HepG2 (cell line): ENCODE results near the gene PAX7. TPM values are rescaled to one million over a fixed set of nuclear protein-coding genes. Genes with fewer than 3 reads are reported as not detected.

Source experiments
- ATAC-seq: fragments of 200-7000 bp; cut with Tn5 transposase; 3 replicates; pipeline ENCODE4 v1.9.1; 2020; ENCODE audit warnings: mild to moderate bottlenecking, moderate library complexity
- BruUV-seq: library from RNA; stranded (reverse); fragments of 400-500 nt; replicated peaks from 2 replicates; lab custom pipeline; 2021; lab: Mats Ljungman, UMichigan
- CTCF ChIA-PET: fragments of 300-600 bp; formaldehyde crosslinking; extraction: SDS; loops from one replicate; lab custom pipeline; 2021; ENCODE audit warnings: low total read pairs, inconsistent platforms, low intra/inter-chr PET ratio; lab: Yijun Ruan, JAX
- POLR2A ChIA-PET: fragments of 350-600 bp; sonication (Branson Sonifier 250); formaldehyde crosslinking; loops from one replicate; lab custom pipeline; 2020; ENCODE audit warnings: antibody characterized with exemption, inconsistent platforms; lab: Yijun Ruan, JAX
- DNase-seq: peaks from one replicate; pipeline ENCODE4 v3.0.0-alpha.2; 2015; ENCODE audit warnings: low spot score
- FAIRE-seq: peaks from 3 replicates; lab custom pipeline; 2011; peaks lifted over from hg19 to GRCh38; lab: Jason Lieb, UNC
- H2AFZ ChIP-seq: one replicate; pipeline ENCODE4 v1.6.1; 2011; ENCODE audit warnings: low read length, inconsistent platforms
- H3K27ac ChIP-seq: fragments of 300-600 bp; 3 replicates; pipeline ENCODE4 v1.8.0; 2011; ENCODE audit warnings: mixed run types, mild to moderate bottlenecking, mixed read lengths, low read length, inconsistent platforms; ENCODE audit not compliant: insufficient read depth; ENCODE audit errors: extremely low read length
- H3K27me3 ChIP-seq, 2 experiments: fragments of 200-600 bp in 1 of 2; 2 replicates in 1 of 2; 3 replicates in 1 of 2; pipeline versions ENCODE4 v1.6.0 to v1.8.0; 2011; ENCODE audit warnings: low read length in 2 of 2, mild to moderate bottlenecking in 2 of 2, moderate library complexity in 2 of 2, inconsistent platforms in 1 of 2; ENCODE audit not compliant: insufficient read depth in 2 of 2, control insufficient read depth in 1 of 2
- H3K36me3 ChIP-seq, 2 experiments: fragments of 200-600 bp in 1 of 2; replicated peaks in 1 of 2; 2 replicates in 1 of 2; 3 replicates in 1 of 2; pipeline versions ENCODE4 v1.5.1 to v1.8.0; 2011; ENCODE audit warnings: low read length in 2 of 2, inconsistent platforms in 1 of 2; ENCODE audit not compliant: insufficient read depth in 2 of 2, control insufficient read depth in 1 of 2
- H3K4me1 ChIP-seq: 2 replicates; pipeline ENCODE4 v1.5.1; 2012; ENCODE audit warnings: low read length, inconsistent platforms; ENCODE audit not compliant: insufficient read depth
- H3K4me2 ChIP-seq: 2 replicates; pipeline ENCODE4 v1.6.0; 2011; ENCODE audit warnings: low read depth, low read length, inconsistent platforms
- H3K4me3 ChIP-seq, 3 experiments: fragments of 200-600 bp in 1 of 3; sonication (generic), shearing (Covaris generic) in 1 of 3; replicated peaks in 1 of 3; 2 replicates each; pipeline ENCODE4 v1.5.1; 2011 to 2016; ENCODE audit warnings: low read length in 3 of 3, inconsistent platforms in 2 of 3, low read depth in 2 of 3, mild to moderate bottlenecking in 2 of 3, control low read depth in 1 of 3, mixed read lengths in 1 of 3; ENCODE audit not compliant: insufficient read depth in 1 of 3
- H3K79me2 ChIP-seq: one replicate; pipeline ENCODE4 v1.6.1; 2011; ENCODE audit warnings: low read length, inconsistent platforms; ENCODE audit not compliant: insufficient read depth
- H3K9ac ChIP-seq: 2 replicates; pipeline ENCODE4 v1.6.0; 2011; ENCODE audit warnings: mild to moderate bottlenecking, low read depth, low read length, inconsistent platforms; ENCODE audit not compliant: insufficient read depth
- H3K9me3 ChIP-seq: 2 replicates; pipeline ENCODE4 v1.5.1; 2012; ENCODE audit warnings: mild to moderate bottlenecking, low read length
- H4K20me1 ChIP-seq: 2 replicates; pipeline ENCODE4 v1.6.0; 2011; ENCODE audit warnings: inconsistent platforms, mild to moderate bottlenecking, low read length, moderate library complexity; ENCODE audit not compliant: insufficient read depth
- CCAR2 ChIP-seq: fragments of 200-400 bp; formaldehyde crosslinking; optimal IDR thresholded peaks from 2 replicates; pipeline ENCODE3; 2018; ENCODE audit warnings: low read depth, mild to moderate bottlenecking, low read length, moderate library complexity
- CREBL2 ChIP-seq: sonication (generic); formaldehyde crosslinking; IDR thresholded peaks from 2 replicates; pipeline ENCODE4 v1.8.1; 2023; ENCODE audit warnings: missing genetic modification reagents, mild to moderate bottlenecking, borderline replicate concordance
- HNRNPK ChIP-seq: fragments of 200-400 bp; formaldehyde crosslinking; IDR thresholded peaks from 2 replicates; pipeline ENCODE4 v1.6.1; 2018; ENCODE audit warnings: low read length, low read depth, moderate library complexity, mild to moderate bottlenecking; ENCODE audit not compliant: poor library complexity, severe bottlenecking
- LCORL ChIP-seq, 2 experiments: fragments of 450-650 bp in 1 of 2; sonication (generic) in 1 of 2; formaldehyde crosslinking in 1 of 2; IDR thresholded peaks; 2 replicates each; pipeline versions ENCODE4 v1.5.0 to v1.6.1; 2017 to 2020; ENCODE audit warnings: antibody characterized with exemption in 1 of 2, missing genetic modification reagents in 1 of 2
- MTA3 ChIP-seq: sonication (generic); formaldehyde crosslinking; IDR thresholded peaks from 2 replicates; pipeline ENCODE4 v1.4.0; 2020; ENCODE audit warnings: missing genetic modification reagents
- RCOR2 ChIP-seq: IDR thresholded peaks from 2 replicates; pipeline ENCODE4 v1.6.1; 2016; ENCODE audit warnings: missing biosample characterization, missing genetic modification reagents
- RXRB ChIP-seq: IDR thresholded peaks from 2 replicates; pipeline ENCODE4 v1.6.1; 2016; ENCODE audit warnings: borderline replicate concordance, missing genetic modification reagents, missing compliant biosample characterization
- ZNF256 ChIP-seq: sonication (generic); formaldehyde crosslinking; conservative IDR thresholded peaks from 2 replicates; pipeline ENCODE4 v1.4.0; 2020; ENCODE audit warnings: missing genetic modification reagents
- ZNF30 ChIP-seq: sonication (generic); formaldehyde crosslinking; IDR thresholded peaks from 2 replicates; pipeline ENCODE4 v1.5.0; 2020; ENCODE audit warnings: mild to moderate bottlenecking, missing genetic modification reagents
- ZNF414 ChIP-seq: sonication (generic); formaldehyde crosslinking; IDR thresholded peaks from 2 replicates; pipeline ENCODE4 v1.5.0; 2020; ENCODE audit warnings: missing genetic modification reagents
- ZNF615 ChIP-seq: sonication (generic); formaldehyde crosslinking; IDR thresholded peaks from 2 replicates; pipeline ENCODE4 v1.5.0; 2020; ENCODE audit warnings: mild to moderate bottlenecking, missing genetic modification reagents, borderline replicate concordance
- ZNF652 ChIP-seq: IDR thresholded peaks from 2 replicates; pipeline ENCODE4 v1.6.1; 2016; ENCODE audit warnings: low read depth, borderline replicate concordance
- ZNF7 ChIP-seq: IDR thresholded peaks from 2 replicates; pipeline ENCODE4 v1.6.1; 2016; ENCODE audit warnings: missing biosample characterization, missing genetic modification reagents
- ZNF75D ChIP-seq: sonication (generic); formaldehyde crosslinking; IDR thresholded peaks from 2 replicates; pipeline ENCODE4 v1.8.1; 2023; ENCODE audit warnings: missing genetic modification reagents, mild to moderate bottlenecking, borderline replicate concordance
- WGBS: methylation state at CpG from one replicate; pipeline ENCODE4 v1.1.6; 2017; ENCODE audit warnings: low lambda C conversion rate; 5-methylcytosine and 5-hydroxymethylcytosine counted together
- in situ Hi-C: cut with HindIII; loops from 2 replicates; pipeline ENCODE4 v1.10.0; 2017; ENCODE audit warnings: low pct_unique_long_range_greater_than_20kb; ENCODE audit not compliant: extremely low pct_ligation_motif_present
- intact Hi-C: fragments of 100-400 bp; cut with micrococcal nuclease; formaldehyde crosslinking; loops from one replicate; pipeline ENCODE4 v1.10.0; 2022; ENCODE audit not compliant: unreplicated experiment
- polyA plus RNA-seq, 8 experiments: library from polyadenylated mRNA; depleted of rRNA in 3 of 8; stranded (reverse) in 7 of 8; unstranded in 1 of 8; fragments of >200 nt; fragmentation: Illumina TruSeq in 4 of 8; extraction: Trizol in 4 of 8; gene quantifications; 2 replicates each; pipeline versions ENCODE4 v1.2.1 to v1.2.3, GENCODE V29; 2011 to 2016; ENCODE audit warnings: low read depth in 4 of 8, missing spikeins in 1 of 8, mixed read lengths in 1 of 8; ENCODE audit not compliant: insufficient read depth in 1 of 8
- total RNA-seq, 5 experiments: library from RNA; depleted of rRNA; stranded (reverse); fragments of >200 nt; fragmentation: Illumina TruSeq; extraction: Trizol; gene quantifications; 2 replicates each; pipeline ENCODE4 v1.2.3, GENCODE V29; 2016; ENCODE audit warnings: low read depth in 1 of 5
- TF ChIP-seq, protein P1 (sequence below): IDR thresholded peaks from 2 replicates; pipeline ENCODE4 v1.6.1; 2012; ENCODE audit warnings: low read depth, low read length, improper control_type of control experiment

Gene PAX7
- total and polyA plus RNA-seq, 2 of the 13 experiments (the other 11 are each of a cell fraction or from before 2014, with no cell fraction given) = not detected

- Histone ChIP-seq H3K4me2 (no peak overlapping the region), H3K36me3 (no peaks in the 10 kb centered on the region), H3K9ac (no peak overlapping the region), H3K9me3 (no peaks in the 10 kb centered on the region), H3K4me3 (no peak overlapping the region), H4K20me1 (no peaks in the 10 kb centered on the region), H3K4me1 (no peaks in the 10 kb centered on the region), H3K27ac (no peak overlapping the region), H3K27me3 (peaks cover under 1 to 35% of the 10 kb centered on the region in 2 experiments; a peak in 3 of 5 replicates), H3K79me2 (no peaks in the 10 kb centered on the region), H2AFZ (no peak overlapping the region)
- intact Hi-C loops = no loop called here
- FAIRE-seq (no peak), ATAC-seq (no peak), DNase-seq (no peak)
- WGBS = 43% methylated on average over 3 of the region's 3 CpGs
- ChIA-PET CTCF (no interaction called here), POLR2A (no interaction called here)
- BruUV-seq = no TSS peak
- TF ChIP-seq RXRB (CRISPR knock-in tag) = no peak
- peak; percentile 73 for TF ChIP-seq HNRNPK
- in situ Hi-C loops = no loop called here
These were observed 157.3 kb downstream of the PAX7 start for GRCh38 chr1:18787825-18788385.

- ATAC-seq (no peak), FAIRE-seq (no peak), DNase-seq (no peak)
- no peaks in the 10 kb centered on the region for H3K36me3 ChIP-seq
- no peak overlapping the region for H3K27ac ChIP-seq
- intact Hi-C loops = no loop called here
- H3K27me3 ChIP-seq = peaks cover 2 to 41% of the 10 kb centered on the region in 2 experiments; a peak in 3 of 5 replicates
- H3K4me2 ChIP-seq = no peak overlapping the region
- no peaks in the 10 kb centered on the region; the same call in 1 of the 2 replicates for H4K20me1 ChIP-seq
- H3K4me3 ChIP-seq = no peak overlapping the region
- H2AFZ ChIP-seq = no peak overlapping the region
- 2% methylated on average over 4 of the region's 4 CpGs for WGBS
- no peak overlapping the region for H3K9ac ChIP-seq
- POLR2A ChIA-PET = no interaction called here
- no TSS peak for BruUV-seq
- in situ Hi-C loops = no loop called here
- H3K9me3 ChIP-seq = no peaks in the 10 kb centered on the region
- peaks cover 7% of the 10 kb centered on the region for H3K4me1 ChIP-seq
- CTCF ChIA-PET = no interaction called here
- no peaks in the 10 kb centered on the region for H3K79me2 ChIP-seq
- TF ChIP-seq ZNF414 (CRISPR knock-in tag) = no peak
- TF ChIP-seq, protein P1, sequence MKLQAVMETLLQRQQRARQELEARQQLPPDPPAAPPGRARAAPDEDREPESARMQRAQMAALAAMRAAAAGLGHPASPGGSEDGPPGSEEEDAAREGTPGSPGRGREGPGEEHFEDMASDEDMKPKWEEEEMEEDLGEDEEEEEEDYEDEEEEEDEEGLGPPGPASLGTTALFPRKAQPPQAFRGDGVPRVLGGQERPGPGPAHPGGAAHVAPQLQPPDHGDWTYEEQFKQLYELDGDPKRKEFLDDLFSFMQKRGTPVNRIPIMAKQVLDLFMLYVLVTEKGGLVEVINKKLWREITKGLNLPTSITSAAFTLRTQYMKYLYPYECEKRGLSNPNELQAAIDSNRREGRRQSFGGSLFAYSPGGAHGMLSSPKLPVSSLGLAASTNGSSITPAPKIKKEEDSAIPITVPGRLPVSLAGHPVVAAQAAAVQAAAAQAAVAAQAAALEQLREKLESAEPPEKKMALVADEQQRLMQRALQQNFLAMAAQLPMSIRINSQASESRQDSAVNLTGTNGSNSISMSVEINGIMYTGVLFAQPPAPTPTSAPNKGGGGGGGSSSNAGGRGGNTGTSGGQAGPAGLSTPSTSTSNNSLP = no peak
- no peak for TF ChIP-seq ZNF30
- TF ChIP-seq ZNF615 (CRISPR knock-in tag) = no peak
- TF ChIP-seq ZNF75D (CRISPR knock-in tag) = no peak
- no peak for TF ChIP-seq LCORL (IDR thresholded peaks at IDR 0.05)
- no peak for TF ChIP-seq LCORL (CRISPR knock-in tag; IDR thresholded peaks at IDR 0.05)
- no peak for TF ChIP-seq CREBL2 (CRISPR knock-in tag)
- TF ChIP-seq CCAR2 = no peak
- TF ChIP-seq MTA3 (CRISPR knock-in tag) = no peak
- no peak for TF ChIP-seq ZNF7 (CRISPR knock-in tag)
- no peak for TF ChIP-seq ZNF256 (CRISPR knock-in tag)
- TF ChIP-seq RCOR2 = no peak
- no peak for TF ChIP-seq ZNF652 (CRISPR knock-in tag)
These were observed 158.6 kb downstream of the PAX7 start for GRCh38 chr1:18789246-18789645.
